C4-2B (cell line): ENCODE data around the gene FAM174C.

ENCODE experiments used
- H3K27ac ChIP-seq: fragments of 450-650 bp; 2 replicates; pipeline ENCODE4 v1.5.1; 2017
- ZFX ChIP-seq: fragments of 450-650 bp; IDR thresholded peaks from 2 replicates; pipeline ENCODE4 v1.6.1; 2017
- TF ChIP-seq, protein P1 (sequence below): fragments of 450-650 bp; conservative IDR thresholded peaks from 2 replicates; pipeline ENCODE4 v1.5.1; 2017; ENCODE audit warnings: mild to moderate bottlenecking

The FAM174C gene

DNA sequence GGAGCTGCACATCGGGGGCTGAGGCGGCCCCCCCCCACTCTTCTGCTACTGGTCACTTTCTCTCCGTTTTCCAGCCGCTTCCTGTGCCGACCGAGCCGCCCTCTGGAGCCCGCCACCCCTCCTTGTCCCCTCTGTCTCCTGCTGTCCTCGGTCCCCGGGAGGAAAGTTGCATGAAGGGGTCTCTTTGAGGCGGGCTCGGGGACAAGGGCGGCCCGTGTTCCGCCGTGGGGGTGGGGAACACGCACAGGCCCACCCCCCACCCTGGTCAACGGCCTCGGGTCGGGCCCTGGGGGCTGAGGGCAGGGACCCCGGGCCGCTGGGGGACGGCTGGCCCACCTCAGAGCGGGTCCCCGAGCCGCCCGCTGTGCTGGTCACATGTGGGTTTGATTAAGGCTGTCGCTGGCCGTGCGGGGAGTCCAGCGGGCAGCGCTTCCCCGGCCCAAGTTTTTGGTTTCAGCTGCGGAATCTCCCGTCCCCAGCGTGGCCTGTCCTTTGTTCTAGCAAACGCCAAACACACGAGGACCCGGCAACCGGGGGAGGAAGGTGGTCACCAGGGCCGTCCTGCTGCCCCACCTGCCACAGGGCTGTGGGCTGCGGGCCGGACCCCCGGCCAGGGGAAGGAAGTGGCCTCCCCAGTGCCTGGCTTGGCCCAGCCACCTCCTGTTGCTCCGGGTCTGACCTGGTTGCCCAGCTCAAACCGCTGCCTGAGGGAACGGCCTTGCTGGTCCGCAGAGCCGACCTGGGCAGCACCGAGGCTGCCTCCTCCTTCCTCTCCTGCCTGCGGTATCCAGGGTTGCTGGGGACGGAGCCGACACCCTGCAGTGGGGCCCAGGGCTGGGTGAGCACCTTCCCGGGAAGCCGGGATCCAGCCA, 12.3 kb downstream of the FAM174C start:
- no peak overlapping the region for H3K27ac ChIP-seq
- TF ChIP-seq, protein P1, sequence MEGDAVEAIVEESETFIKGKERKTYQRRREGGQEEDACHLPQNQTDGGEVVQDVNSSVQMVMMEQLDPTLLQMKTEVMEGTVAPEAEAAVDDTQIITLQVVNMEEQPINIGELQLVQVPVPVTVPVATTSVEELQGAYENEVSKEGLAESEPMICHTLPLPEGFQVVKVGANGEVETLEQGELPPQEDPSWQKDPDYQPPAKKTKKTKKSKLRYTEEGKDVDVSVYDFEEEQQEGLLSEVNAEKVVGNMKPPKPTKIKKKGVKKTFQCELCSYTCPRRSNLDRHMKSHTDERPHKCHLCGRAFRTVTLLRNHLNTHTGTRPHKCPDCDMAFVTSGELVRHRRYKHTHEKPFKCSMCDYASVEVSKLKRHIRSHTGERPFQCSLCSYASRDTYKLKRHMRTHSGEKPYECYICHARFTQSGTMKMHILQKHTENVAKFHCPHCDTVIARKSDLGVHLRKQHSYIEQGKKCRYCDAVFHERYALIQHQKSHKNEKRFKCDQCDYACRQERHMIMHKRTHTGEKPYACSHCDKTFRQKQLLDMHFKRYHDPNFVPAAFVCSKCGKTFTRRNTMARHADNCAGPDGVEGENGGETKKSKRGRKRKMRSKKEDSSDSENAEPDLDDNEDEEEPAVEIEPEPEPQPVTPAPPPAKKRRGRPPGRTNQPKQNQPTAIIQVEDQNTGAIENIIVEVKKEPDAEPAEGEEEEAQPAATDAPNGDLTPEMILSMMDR = no peak
- TF ChIP-seq ZFX = no peak

DNA sequence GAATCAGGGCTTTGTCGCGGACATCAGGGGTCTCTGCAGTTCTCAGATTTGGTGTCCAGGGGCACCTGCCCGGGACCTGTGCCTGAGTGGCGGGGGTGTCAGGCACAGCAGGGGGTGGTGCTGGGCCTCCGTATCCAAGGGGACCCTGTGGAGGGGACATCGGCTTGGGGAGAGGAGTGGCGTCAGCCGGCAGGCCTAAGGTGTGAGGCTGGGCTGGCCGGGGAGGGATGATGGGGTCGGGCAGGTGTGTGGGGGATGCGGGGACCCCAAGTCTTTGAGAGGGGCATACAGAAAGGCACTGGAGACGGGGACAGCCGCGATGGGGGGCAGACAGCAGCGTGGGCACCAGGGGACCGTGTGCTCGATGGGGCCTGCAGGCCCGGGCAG, 12.9 kb downstream of the FAM174C start:
- no peak for TF ChIP-seq ZFX
- TF ChIP-seq, protein P1 = no peak
- H3K27ac ChIP-seq = no peak overlapping the region

DNA sequence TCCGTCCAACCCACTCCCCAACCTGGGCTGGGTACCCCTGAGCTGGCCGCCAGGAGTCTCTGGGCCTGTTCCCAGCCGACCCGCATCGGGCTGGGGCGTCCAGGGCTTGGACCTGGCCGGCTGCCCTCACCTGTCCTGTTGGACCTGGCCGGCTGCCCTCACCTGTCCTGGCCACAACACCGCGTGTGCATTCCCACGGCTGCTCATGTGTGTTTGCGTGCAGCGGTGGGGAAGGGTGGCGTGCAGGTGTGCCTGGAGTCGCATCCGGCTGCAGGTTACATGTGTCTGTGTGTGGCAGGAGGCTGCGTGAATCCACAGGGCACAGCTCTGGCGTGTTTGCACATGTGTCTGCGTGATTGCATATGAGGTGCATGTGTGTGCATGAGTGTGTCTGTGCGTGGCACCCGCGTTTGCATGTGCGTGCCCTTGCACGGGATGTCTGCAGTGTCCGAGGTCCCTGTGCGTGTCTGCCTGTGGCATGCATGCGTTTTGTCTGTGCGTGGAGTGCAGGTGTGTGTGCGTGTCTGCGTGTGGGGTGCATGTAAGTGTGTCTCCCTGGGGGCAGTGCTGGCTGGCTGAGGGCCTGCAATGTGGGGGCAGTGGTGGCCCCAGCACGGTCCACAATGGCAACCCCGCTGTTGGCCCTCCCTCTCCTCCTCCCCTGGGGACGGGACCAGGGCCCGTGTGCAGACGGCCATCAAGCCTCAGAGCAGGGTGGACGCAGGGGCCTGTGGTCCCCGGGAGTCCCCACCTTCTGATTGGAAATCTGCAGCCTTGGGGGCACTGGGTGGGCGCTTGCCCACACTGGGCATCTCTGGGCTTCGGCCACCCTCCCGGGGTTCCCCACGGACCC, 13.7 kb downstream of the FAM174C start:
- H3K27ac ChIP-seq = no peak overlapping the region
- no peak for TF ChIP-seq ZFX
- TF ChIP-seq, protein P1 = no peak

DNA sequence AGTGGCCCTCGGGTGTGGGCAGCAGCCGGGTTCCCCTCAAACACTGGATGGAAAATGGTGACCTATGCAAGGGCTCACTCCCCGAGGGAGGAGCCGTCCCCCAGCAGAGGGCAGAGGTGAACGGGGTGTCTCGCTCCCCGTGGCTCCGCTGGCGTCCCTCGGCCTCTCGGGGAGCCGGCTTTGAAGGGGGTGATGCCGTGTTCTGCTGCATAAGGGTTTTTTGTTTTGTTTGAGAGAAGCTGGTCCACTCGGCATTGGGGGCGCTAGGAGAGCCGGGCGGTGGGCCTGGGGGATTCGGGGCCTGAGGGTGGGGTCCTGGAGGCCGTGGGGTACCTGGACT, 14.3 kb downstream of the FAM174C start:
- TF ChIP-seq ZFX = no peak
- TF ChIP-seq, protein P1 = no peak
- H3K27ac ChIP-seq = no peak overlapping the region

DNA sequence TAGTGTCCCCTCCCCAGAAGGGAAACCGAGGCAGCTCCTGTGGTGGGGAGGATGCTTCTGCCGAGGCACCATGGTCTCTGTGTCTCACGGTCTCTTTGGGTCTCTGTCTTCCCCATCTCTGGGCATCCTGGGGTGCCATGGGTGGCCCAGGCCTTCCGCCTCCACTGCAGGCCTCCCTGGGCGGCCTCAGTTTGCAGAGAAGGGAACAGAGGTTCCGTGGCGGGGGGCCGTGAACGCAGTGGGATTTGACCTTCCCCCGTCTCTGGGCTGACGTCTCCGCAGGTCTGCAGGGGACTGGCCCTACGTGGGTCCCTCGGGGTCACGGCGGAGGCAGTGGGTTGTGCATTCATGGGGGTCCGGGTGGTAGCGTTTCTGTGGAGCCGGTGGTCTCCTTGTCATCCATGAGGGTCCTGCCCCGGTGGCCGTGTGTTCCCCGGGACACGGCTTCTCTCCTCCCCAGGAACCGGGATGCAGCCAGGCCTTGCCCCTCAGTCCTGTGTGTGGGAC, 14.9 kb downstream of the FAM174C start:
- no peak for TF ChIP-seq ZFX
- TF ChIP-seq, protein P1 = no peak
- H3K27ac ChIP-seq = no peak overlapping the region

DNA sequence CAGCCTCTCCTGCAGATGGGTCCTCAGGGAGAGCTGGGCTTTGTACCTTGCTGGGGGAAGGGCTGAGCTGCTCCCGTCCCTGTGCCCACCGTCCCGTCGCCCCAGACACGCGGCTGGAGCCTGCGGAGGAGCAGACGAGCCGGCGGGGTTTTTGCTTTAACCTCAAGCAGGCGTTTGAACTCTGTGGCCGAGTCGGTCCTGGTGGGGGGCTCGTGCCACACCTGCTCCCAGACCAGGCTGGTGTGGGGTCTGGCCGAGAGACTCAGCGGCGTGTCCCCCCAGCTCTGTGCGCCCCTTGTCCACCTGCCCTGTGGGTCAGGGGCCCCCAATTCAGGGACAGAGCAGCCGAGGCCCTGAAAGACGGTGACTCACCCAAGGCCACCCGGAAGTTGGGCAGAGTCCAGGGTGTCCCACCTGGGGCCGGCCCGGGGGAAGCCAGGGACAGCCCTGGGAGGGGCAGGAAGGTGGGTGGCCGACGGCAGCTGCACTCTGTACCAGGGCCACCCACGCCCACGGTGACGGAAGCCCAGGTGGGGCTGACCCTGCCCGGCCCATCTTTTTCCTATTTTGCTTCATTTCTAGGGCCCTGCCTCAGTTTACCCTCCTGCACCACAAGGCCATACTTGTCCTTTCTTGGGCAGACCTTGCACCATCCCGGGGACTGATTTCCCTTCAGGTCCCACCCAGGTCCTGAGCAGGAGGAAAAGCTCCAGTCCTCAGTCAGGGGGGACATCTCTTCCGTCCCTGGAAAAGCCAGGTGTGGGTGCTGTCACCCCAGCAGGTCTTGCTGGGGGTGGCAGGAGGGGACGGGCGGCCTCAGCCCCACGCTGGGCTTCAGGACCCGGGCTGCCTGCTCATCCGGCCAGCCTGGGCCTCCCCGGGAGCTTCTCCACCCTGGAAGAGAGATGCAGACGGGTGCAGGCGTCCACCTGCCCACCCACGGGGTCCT, 15.6 kb downstream of the FAM174C start:
- no peak for TF ChIP-seq ZFX
- TF ChIP-seq, protein P1 = no peak
- H3K27ac ChIP-seq = no peak overlapping the region
